Peyer's patch (tissue), 4 donors: ENCODE results near the gene CENPX. TPM values are rescaled to one million over a fixed set of nuclear protein-coding genes. Genes with fewer than 3 reads are reported as not detected.
A peak's percentile ranks its signal among the peaks of the same experiment; 100 is the strongest.

Experiments
- DNase-seq, 3 donors: peaks; one replicate each; pipeline ENCODE4 v3.0.0-alpha.2; 2017 to 2019
- H3K27ac ChIP-seq, 4 donors: fragments of 200-600 bp; sonication (generic); one replicate each; pipeline ENCODE4 v1.5.1; 2016 to 2019
- H3K27me3 ChIP-seq, 2 donors: fragments of 200-600 bp; sonication (generic); one replicate each; pipeline ENCODE4 v1.5.1; 2019
- H3K36me3 ChIP-seq, 3 donors: fragments of 200-600 bp; sonication (generic); one replicate each; pipeline ENCODE4 v1.5.1; 2016 to 2019
- H3K4me1 ChIP-seq, 4 donors: fragments of 200-600 bp; sonication (generic); one replicate each; pipeline ENCODE4 v1.5.1; 2016 to 2019
- H3K4me3 ChIP-seq, 4 donors: fragments of 200-600 bp; sonication (generic); 1 replicate in 3 of 4; 2 replicates in 1 of 4; pipeline ENCODE4 v1.5.1; 2016 to 2019; ENCODE audit warnings: mild to moderate bottlenecking in 1 of 4
- H3K9me3 ChIP-seq, 4 donors: fragments of 200-600 bp; sonication (generic); one replicate each; pipeline ENCODE4 v1.5.1; 2016 to 2019; ENCODE audit warnings: mild to moderate bottlenecking in 1 of 4
- CTCF ChIP-seq, 6 experiments: fragments of 450-650 bp in 4 of 6; fragments of 200-600 bp in 2 of 6; sonication (generic) in 1 of 6; IDR thresholded peaks; one replicate each; pipeline ENCODE4 v1.5.1; 2017 to 2019; ENCODE audit warnings: antibody characterized with exemption in 6 of 6, mild to moderate bottlenecking in 3 of 6, moderate library complexity in 1 of 6
- POLR2A ChIP-seq, 2 donors: fragments of 450-650 bp; IDR thresholded peaks; one replicate each; pipeline ENCODE4 v1.5.1; 2017; ENCODE audit warnings: antibody characterized with exemption in 2 of 2, mild to moderate bottlenecking in 2 of 2, moderate library complexity in 2 of 2
- total RNA-seq, 4 donors: library from RNA; depleted of rRNA; stranded (reverse); fragments of >200 nt; gene quantifications; one replicate each; pipeline ENCODE4 v1.1.0, GENCODE V29; 2016

The CENPX gene
- total RNA-seq, 4 donors from 2014 or later: 49.1 to 123 (median 91.8) TPM

- Histone ChIP-seq H3K4me1 (peaks cover 0 to 10% (median 0%) of the 10 kb centered on the region in 4 donors), H3K36me3 (peaks cover 0 to 14% (median 0%) of the 10 kb centered on the region in 3 donors), H3K27ac (no peak overlapping the region), H3K4me3 (no peak overlapping the region), H3K27me3 (no peaks in the 10 kb centered on the region), H3K9me3 (no peaks in the 10 kb centered on the region)
- DNase-seq: no peak
- no peak for TF ChIP-seq POLR2A (IDR thresholded peaks at IDR 0.05)
- TF ChIP-seq CTCF (IDR thresholded peaks at IDR 0.05): no peak
These were observed 7.2 kb downstream of the CENPX start for GRCh38 chr17:82015311-82015971.

- Histone ChIP-seq H3K4me3 (no peak overlapping the region), H3K4me1 (peaks cover 0 to 5% (median 0%) of the 10 kb centered on the region in 4 donors), H3K27ac (no peak overlapping the region), H3K36me3 (peaks cover 0 to 14% (median 0%) of the 10 kb centered on the region in 3 donors), H3K9me3 (no peaks in the 10 kb centered on the region), H3K27me3 (no peaks in the 10 kb centered on the region)
- no peak for DNase-seq
- TF ChIP-seq CTCF (IDR thresholded peaks at IDR 0.05) (no peak), POLR2A (IDR thresholded peaks at IDR 0.05) (no peak)
These were observed 7.7 kb downstream of the CENPX start for GRCh38 chr17:82014971-82015310.

GRCh38 chr17:82014432-82014831, 8.2 kb downstream of the CENPX start:
- H3K36me3 ChIP-seq: peaks cover 0 to 14% (median 0%) of the 10 kb centered on the region in 3 donors
- no peak overlapping the region for H3K4me3 ChIP-seq
- TF ChIP-seq CTCF (IDR thresholded peaks at IDR 0.05) (peak in 2 of 6 experiments; percentile 22 to 31), POLR2A (IDR thresholded peaks at IDR 0.05) (no peak)
- peaks cover 0 to under 1% (median 0%) of the 10 kb centered on the region in 4 donors for H3K4me1 ChIP-seq
- no peak overlapping the region for H3K27ac ChIP-seq
- no peaks in the 10 kb centered on the region for H3K9me3 ChIP-seq
- H3K27me3 ChIP-seq: no peaks in the 10 kb centered on the region
- DNase-seq: no peak

- Histone ChIP-seq H3K4me3 (no peak overlapping the region), H3K27ac (peak overlapping the region in 1 of 4 donors; percentile 54)
These were observed 8.8 kb downstream of the CENPX start for GRCh38 chr17:82013772-82014321.

GRCh38 chr17:82013341-82013740, 9.3 kb downstream of the CENPX start:
- TF ChIP-seq CTCF (IDR thresholded peaks at IDR 0.05) (no peak), POLR2A (IDR thresholded peaks at IDR 0.05) (no peak)
- Histone ChIP-seq H3K27ac (peak overlapping the region in 2 of 4 donors; percentile 43 to 54), H3K4me3 (no peak overlapping the region), H3K27me3 (no peaks in the 10 kb centered on the region), H3K36me3 (peaks cover 0 to 5% (median 0%) of the 10 kb centered on the region in 3 donors), H3K4me1 (no peaks in the 10 kb centered on the region), H3K9me3 (no peaks in the 10 kb centered on the region)
- DNase-seq: no peak

More at GRCh38 chr17:82013772-82014321, 8.8 kb downstream of the CENPX start:
- Histone ChIP-seq H3K4me1 (no peaks in the 10 kb centered on the region), H3K36me3 (peaks cover 0 to 10% (median 0%) of the 10 kb centered on the region in 3 donors), H3K9me3 (no peaks in the 10 kb centered on the region), H3K27me3 (no peaks in the 10 kb centered on the region)
- DNase-seq: no peak
- TF ChIP-seq POLR2A (IDR thresholded peaks at IDR 0.05): no peak
- no peak for TF ChIP-seq CTCF (IDR thresholded peaks at IDR 0.05)
